Activated CD4-positive, alpha-beta T cell treated with anti-CD3 and anti-CD28 coated beads, Interleukin-2, amount 10 ng/mL, durations not matched to agents 7 days and 5 days (primary cell): ENCODE data around the gene ZMYND8. TPM values are rescaled to one million over a fixed set of nuclear protein-coding genes. Genes with fewer than 3 reads are reported as not detected.
"Not testable (repeated sequence)": the region's sequence is repeated elsewhere in the genome, so short reads cannot be mapped to it uniquely, and the experiment has no call there.

Experiments
- CTCF ChIA-PET: fragments of 350-600 bp; sonication (Branson Sonifier 250); formaldehyde crosslinking; loops from one replicate; lab custom pipeline; 2021; ENCODE audit warnings: antibody characterized with exemption; lab: Charles Lee
- POLR2A ChIA-PET: fragments of 350-600 bp; sonication (Branson Sonifier 250); formaldehyde crosslinking; loops from one replicate; lab custom pipeline; 2021; ENCODE audit warnings: antibody characterized with exemption; lab: Charles Lee
- DNase-seq: peaks from one replicate; pipeline ENCODE4 v3.0.0-alpha.2; 2020
- H3K27ac Mint-ChIP-seq: one replicate; pipeline ENCODE4 v1.8.0; 2021; ENCODE audit warnings: mild to moderate bottlenecking, moderate library complexity, mixed read lengths
- H3K27me3 Mint-ChIP-seq: one replicate; pipeline ENCODE4 v1.8.0; 2021; ENCODE audit warnings: mixed read lengths
- H3K36me3 Mint-ChIP-seq: one replicate; pipeline ENCODE4 v1.8.0; 2021; ENCODE audit warnings: low read depth, mixed read lengths
- H3K4me1 Mint-ChIP-seq: one replicate; pipeline ENCODE4 v1.8.0; 2021; ENCODE audit warnings: mixed read lengths
- H3K4me3 Mint-ChIP-seq: one replicate; pipeline ENCODE4 v1.8.0; 2021; ENCODE audit warnings: mild to moderate bottlenecking, moderate library complexity, mixed read lengths
- H3K9me3 Mint-ChIP-seq: one replicate; pipeline ENCODE4 v1.8.0; 2021; ENCODE audit warnings: mixed read lengths
- total RNA-seq, 2 experiments: library from RNA; stranded (reverse); gene quantifications; one replicate each; pipeline ENCODE4 v1.2.3, GENCODE V29; 2021

The ZMYND8 gene
- total RNA-seq, 2 experiments from 2014 or later, result 44.6 to 55.6 TPM

DNA sequence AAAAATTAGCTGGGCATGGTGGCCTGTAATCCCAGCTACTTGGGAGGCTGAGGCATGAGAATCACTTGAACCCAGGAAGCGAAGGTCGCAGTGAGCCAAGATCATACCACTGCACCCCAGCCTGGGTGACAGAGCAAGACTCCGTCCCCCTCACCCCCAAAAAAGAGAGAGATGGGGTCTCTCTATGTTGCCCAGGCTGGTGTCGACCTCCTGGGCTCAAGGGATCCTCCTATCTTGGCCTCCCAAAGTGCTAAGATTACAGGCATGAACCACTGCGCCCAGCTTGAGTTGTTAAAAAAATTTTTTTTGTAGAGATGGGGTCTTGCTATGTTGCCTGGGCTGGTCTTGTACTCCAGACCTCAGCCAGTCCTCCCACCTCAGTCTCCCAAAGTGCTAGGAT lies 29.5 kb upstream of the ZMYND8 start:
- DNase-seq, POLR2A ChIA-PET, H3K27me3 Mint-ChIP-seq, H3K36me3 Mint-ChIP-seq, H3K4me3 Mint-ChIP-seq, H3K9me3 Mint-ChIP-seq, H3K27ac Mint-ChIP-seq: not testable (repeated sequence)
- peaks cover 15% of the 10 kb centered on the region for H3K4me1 Mint-ChIP-seq
- CTCF ChIA-PET, result interaction anchor here (1.0 to 9.0 kb wide), 2 partner anchors 111 to 189 kb away, joined by 6 to 187 read pairs; no protein-coding TSS in a partner anchor

DNA sequence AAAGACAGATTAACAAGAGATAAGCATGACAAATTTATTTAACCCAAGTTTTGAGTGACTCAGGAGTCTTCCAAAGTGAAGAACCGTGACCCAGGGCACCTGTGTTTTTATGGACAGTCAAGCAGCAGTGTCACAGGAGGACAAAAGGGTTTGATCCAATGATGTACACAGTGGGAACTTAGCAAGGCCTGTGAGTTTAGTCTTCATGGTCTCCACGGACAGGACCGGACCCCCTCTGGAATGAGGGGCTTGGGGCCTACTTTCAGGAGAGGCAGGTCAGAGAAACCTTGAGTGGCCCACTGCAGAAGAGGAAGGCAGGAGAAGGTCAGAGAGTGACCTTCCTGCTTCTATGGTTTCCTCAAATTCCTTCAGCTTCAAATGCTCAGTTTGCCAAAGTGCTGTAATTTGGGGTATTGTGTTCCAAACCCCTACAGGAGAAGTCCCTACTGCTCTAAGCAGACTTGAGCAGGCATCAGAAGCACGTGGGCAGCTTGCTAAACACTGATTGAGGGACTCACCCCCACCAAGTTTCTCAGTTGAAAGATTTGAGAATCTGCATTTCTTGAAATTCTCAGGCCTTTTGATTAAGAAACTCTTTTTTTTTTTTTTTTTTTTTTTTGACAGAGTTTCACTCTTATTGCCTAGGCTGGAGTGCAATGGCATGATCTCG lies 26.4 kb upstream of the ZMYND8 start:
- no peak overlapping the region for H3K27ac Mint-ChIP-seq
- CTCF ChIA-PET, result interaction anchor here (0.6 to 9.0 kb wide), 22 partner anchors 11 to 227 kb away, joined by 3 to 187 read pairs (median 8); partner anchors contain the start of gene ZMYND8
- H3K27me3 Mint-ChIP-seq, result peaks cover 2% of the 10 kb centered on the region
- DNase-seq, result no peak
- POLR2A ChIA-PET, result no interaction called here
- no peaks in the 10 kb centered on the region for H3K36me3 Mint-ChIP-seq
- H3K4me1 Mint-ChIP-seq, result peaks cover 28% of the 10 kb centered on the region
- no peak overlapping the region for H3K4me3 Mint-ChIP-seq
- no peaks in the 10 kb centered on the region for H3K9me3 Mint-ChIP-seq

DNA sequence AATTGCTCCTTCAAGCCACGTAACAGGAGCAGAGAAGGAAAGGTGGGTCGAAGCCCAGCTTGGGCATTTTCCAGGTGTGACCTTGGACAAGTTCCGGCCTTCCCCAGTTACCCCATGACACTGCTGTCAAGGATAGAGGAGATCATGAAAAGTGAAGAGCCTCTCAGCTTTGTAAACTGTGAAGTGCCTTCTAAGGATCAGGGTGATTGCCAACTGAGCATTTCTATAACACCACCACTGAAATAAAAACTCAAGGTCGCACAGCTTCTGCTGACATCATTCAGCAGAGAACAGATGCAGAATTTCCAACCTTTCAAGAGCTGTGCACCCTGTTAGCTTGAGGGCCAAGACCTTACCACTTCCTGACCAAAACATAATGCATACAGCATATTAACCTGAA lies 24.0 kb upstream of the ZMYND8 start:
- ChIA-PET POLR2A (interaction anchor here (0.6 kb wide), 1 partner anchor 25 kb away, joined by 3 read pairs; no protein-coding TSS in a partner anchor), CTCF (interaction anchor here (1.4 to 9.0 kb wide), 9 partner anchors 9 to 240 kb away, joined by 3 to 187 read pairs (median 6); partner anchors contain the start of gene ZMYND8)
- peak overlapping the region; percentile 38 for H3K27ac Mint-ChIP-seq
- peak; percentile 48 for DNase-seq
- H3K4me1 Mint-ChIP-seq, result peaks cover 28% of the 10 kb centered on the region
- H3K9me3 Mint-ChIP-seq, result no peaks in the 10 kb centered on the region
- peaks cover 2% of the 10 kb centered on the region for H3K27me3 Mint-ChIP-seq
- no peaks in the 10 kb centered on the region for H3K36me3 Mint-ChIP-seq
- no peak overlapping the region for H3K4me3 Mint-ChIP-seq

DNA sequence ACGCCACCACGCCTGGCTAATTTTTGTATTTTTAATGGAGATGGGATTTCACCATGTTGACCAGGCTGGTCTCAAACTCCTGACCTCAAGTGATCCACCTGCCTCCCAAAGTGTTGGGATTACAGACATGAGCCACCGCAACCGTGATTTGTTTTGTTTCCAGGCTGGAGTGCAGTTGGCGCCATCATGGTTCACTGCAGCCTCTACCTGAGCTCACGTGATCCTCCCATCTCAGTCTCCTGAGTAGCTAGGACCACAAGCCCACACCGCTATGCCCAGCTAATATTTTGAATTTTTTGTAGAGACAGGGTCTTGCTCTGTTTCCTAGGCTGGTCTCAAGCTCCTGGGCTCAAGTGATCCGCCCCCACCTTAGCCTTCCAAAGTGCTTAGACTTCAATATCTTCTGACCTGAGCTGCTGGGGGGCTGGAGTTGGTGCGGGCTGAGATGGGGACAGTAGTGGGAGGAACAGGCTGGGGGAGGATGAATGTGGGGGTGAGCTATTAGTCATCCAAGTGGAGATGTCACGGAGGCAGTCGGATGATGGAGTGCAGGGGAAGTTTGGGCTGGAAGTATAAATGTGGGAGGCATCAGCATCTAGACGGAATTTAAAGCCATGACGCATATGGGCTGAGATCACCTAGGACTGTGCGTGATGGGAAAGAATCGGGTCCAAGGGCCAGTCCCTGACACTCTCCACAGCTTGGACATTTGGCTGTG lies 23.1 kb upstream of the ZMYND8 start:
- Mint-ChIP-seq H3K27ac (no peak overlapping the region), H3K9me3 (no peaks in the 10 kb centered on the region), H3K36me3 (no peaks in the 10 kb centered on the region), H3K4me3 (no peak overlapping the region), H3K27me3 (peaks cover 2% of the 10 kb centered on the region), H3K4me1 (peaks cover 27% of the 10 kb centered on the region)
- DNase-seq, result no peak
- ChIA-PET CTCF (interaction anchor here (0.7 to 9.0 kb wide), 6 partner anchors 13 to 174 kb away, joined by 3 to 187 read pairs (median 4); partner anchors contain the start of gene ZMYND8), POLR2A (no interaction called here)

DNA sequence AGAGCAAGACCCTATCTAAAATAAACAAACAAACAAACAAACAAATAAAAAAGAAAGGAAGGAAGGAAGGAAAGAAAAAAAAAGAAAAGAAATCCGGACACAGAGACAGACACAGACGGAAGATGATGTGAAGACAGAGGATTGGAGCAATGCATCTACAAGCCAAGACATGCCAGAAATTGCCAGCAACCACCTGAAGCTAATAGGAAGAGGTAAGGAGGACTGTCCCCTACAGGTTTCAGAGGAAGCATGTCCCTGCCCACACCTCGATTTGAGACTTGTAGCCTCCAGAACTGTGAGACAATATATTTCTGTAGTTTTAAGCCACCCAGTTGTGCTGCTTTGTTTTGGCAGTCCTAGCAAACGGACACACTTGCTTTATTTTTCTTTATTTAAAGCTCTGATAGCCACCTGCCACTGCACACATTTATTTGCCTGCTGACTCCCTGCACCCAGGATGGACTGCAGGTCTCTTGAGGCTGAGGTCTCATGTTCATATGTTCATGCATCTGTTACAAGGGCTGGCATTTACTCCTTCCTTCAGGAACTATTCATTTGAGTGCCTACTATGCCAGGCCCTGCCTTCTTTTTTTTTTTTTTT lies 20.7 kb upstream of the ZMYND8 start:
- Mint-ChIP-seq H3K27ac (no peak overlapping the region), H3K4me1 (peaks cover 15% of the 10 kb centered on the region), H3K36me3 (no peaks in the 10 kb centered on the region), H3K27me3 (peaks cover 2% of the 10 kb centered on the region), H3K4me3 (no peak overlapping the region), H3K9me3 (no peaks in the 10 kb centered on the region)
- ChIA-PET POLR2A (no interaction called here), CTCF (interaction anchor here (1.0 kb wide), 1 partner anchor 104 kb away, joined by 4 read pairs; no protein-coding TSS in a partner anchor)
- DNase-seq, result no peak

DNA sequence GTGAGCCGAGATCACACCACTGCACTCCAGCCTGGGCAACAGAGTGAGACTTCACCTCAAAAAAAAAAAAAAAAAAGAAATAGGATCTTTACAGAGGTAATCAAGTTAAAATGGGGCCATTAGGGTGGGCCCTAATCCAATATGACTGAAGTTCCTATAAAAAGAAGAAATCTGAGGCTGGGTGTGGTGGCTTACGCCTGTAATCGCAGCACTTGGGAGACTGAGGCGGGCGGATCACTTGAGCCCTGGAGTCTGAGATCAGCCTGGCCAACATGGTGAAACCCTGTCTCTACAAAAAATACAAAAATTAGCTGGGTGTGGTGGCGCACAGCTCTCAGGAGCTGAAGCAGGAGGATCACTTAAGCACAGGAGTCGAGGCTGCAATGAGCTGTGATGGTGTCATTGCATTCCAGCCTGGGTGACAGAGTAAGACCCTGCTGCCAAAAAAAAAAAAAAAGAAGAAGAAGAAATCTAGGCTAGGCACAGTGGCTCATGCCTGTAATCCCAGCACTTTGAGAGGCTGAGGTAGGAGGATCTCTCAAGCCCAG lies 19.7 kb upstream of the ZMYND8 start:
- H3K27ac Mint-ChIP-seq, POLR2A ChIA-PET, H3K9me3 Mint-ChIP-seq, H3K4me3 Mint-ChIP-seq, H3K27me3 Mint-ChIP-seq, H3K36me3 Mint-ChIP-seq, CTCF ChIA-PET, DNase-seq: not testable (repeated sequence)
- H3K4me1 Mint-ChIP-seq, result peaks cover 15% of the 10 kb centered on the region

DNA sequence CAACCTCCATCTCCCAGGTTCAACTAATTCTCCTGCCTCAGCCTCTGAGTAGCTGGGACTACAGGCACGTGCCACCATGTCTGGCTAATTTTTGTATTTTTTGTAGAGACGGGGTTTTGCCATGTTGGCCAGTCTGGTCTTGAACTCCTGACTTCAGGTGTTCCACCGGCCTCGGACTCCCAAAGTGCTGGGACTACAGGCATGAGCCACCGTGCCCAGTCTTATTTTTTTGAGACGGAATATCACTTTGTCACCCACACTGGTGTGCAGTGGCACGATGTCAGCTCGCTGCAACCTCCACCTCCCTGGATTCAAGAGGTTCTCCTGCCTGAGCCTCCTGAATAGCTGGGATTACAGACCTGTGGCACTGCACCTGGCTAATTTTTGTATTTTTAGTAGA lies 17.6 kb upstream of the ZMYND8 start:
- H3K27ac Mint-ChIP-seq, DNase-seq, H3K27me3 Mint-ChIP-seq, POLR2A ChIA-PET, H3K36me3 Mint-ChIP-seq, H3K9me3 Mint-ChIP-seq, H3K4me3 Mint-ChIP-seq, H3K4me1 Mint-ChIP-seq: not testable (repeated sequence)
- CTCF ChIA-PET, result interaction anchor here (2.2 kb wide), 1 partner anchor 10 kb away, joined by 13 read pairs; no protein-coding TSS in a partner anchor

DNA sequence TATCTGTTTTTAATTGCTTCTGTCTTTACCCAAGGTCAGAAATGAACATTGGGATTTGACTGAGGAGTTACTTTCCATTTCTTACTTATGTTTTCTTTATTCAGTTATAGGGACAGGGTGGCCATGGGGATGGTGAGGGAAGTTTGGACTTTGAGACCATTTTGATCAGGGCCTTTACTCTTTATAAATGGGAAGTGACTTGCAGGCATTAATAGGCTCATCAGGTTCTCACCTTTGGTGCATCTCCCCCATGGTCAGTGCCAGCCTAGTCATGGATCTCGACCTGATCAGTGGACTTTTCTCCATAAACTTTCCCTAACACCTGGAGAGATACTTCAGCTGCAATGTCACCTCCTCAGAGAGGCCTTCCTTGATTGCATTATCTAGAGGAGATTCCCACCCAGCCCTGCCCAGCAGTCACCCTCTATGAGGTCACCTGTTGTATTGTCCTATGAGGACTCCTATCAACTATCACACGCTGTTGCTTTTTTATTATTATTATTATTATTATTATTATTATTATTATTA lies 16.8 kb upstream of the ZMYND8 start:
- ChIA-PET POLR2A (no interaction called here), CTCF (interaction anchor here (1.0 to 2.3 kb wide), 3 partner anchors 11 to 20 kb away, joined by 3 to 13 read pairs (median 6); partner anchors contain the start of gene ZMYND8)
- no peak for DNase-seq
- Mint-ChIP-seq H3K4me1 (no peaks in the 10 kb centered on the region), H3K27ac (no peak overlapping the region), H3K27me3 (no peaks in the 10 kb centered on the region), H3K9me3 (no peaks in the 10 kb centered on the region), H3K36me3 (no peaks in the 10 kb centered on the region), H3K4me3 (no peak overlapping the region)

DNA sequence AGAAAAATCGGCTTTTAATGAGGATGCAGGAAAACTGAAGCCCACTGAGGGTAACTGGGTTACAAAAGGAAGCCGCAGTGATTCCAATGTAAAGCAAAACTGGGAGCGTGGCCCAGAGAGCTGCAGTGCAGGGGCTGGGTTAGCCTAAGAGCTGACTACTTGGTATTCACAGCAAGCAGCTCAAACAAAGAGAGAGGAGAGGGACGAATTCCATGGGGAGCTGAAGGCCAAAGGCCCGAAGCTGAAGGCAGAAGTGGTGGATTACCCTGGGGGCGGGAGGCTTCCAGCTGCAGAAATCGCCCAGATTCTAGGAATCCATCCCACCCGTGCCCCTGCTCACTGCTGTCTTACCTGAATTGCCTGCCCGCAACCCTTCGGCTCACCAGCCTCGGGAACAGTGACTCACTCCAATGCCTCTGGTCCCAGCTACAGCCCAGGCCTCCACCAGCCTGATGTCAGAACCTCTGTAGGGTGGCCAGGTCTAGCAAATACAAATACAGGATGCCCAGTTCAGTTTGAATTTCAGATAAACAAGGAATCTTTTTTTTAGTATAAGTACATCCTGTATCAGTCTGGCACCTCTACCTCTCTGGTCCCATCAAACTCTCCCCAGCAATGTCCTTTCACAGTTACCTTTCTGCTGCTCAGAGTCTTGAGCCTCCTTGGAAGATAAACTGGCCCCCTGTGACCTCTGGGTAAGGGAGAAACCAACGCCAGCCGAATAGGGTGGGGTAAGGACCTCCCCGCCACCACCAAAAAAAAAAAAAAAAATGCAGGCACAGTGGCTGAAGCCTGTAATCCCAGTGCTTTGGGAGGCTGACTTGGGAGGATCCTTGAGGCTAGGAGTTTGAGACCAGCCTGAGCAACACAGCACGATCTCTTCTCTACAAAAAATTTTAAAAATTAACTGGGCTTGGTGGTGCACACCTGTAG lies 14.6 kb upstream of the ZMYND8 start:
- CTCF ChIA-PET, result interaction anchor here (0.8 to 2.2 kb wide), 3 partner anchors 10 to 81 kb away, joined by 3 to 11 read pairs (median 4); no protein-coding TSS in a partner anchor
- DNase-seq, result no peak
- POLR2A ChIA-PET, result interaction anchor here (0.6 kb wide), 1 partner anchor 99 kb away, joined by 6 read pairs; no protein-coding TSS in a partner anchor
- Mint-ChIP-seq H3K4me3 (no peak overlapping the region), H3K27me3 (no peaks in the 10 kb centered on the region), H3K36me3 (no peaks in the 10 kb centered on the region), H3K9me3 (no peaks in the 10 kb centered on the region), H3K4me1 (peaks cover 2% of the 10 kb centered on the region), H3K27ac (no peak overlapping the region)

DNA sequence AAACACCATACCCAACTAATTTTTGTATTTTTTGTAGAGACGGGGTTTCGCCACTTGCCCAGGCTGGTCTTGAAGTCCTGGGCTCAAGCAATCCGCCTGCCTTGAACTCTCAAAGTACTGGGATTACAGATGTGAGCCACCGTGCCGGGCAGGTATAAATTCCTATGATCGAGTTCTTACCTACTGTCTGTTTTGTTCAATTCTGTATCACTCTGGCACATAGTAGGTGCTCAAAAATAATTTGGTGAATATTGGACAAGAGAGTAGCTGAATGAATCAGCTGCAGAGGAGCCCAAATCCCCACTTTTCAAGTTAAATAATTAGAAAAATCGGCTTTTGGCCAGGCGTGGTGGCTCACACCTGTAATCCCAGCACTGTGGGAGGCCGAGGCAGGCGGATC lies 13.7 kb upstream of the ZMYND8 start:
- ChIA-PET CTCF (interaction anchor here (2.2 kb wide), 1 partner anchor 14 kb away, joined by 11 read pairs; no protein-coding TSS in a partner anchor), POLR2A (interaction anchor here (0.6 kb wide), 1 partner anchor 98 kb away, joined by 6 read pairs; no protein-coding TSS in a partner anchor)
- Mint-ChIP-seq H3K27ac (no peak overlapping the region), H3K4me1 (peaks cover 4% of the 10 kb centered on the region), H3K4me3 (no peak overlapping the region), H3K36me3 (no peaks in the 10 kb centered on the region), H3K27me3 (no peaks in the 10 kb centered on the region), H3K9me3 (no peaks in the 10 kb centered on the region)
- DNase-seq, result no peak

DNA sequence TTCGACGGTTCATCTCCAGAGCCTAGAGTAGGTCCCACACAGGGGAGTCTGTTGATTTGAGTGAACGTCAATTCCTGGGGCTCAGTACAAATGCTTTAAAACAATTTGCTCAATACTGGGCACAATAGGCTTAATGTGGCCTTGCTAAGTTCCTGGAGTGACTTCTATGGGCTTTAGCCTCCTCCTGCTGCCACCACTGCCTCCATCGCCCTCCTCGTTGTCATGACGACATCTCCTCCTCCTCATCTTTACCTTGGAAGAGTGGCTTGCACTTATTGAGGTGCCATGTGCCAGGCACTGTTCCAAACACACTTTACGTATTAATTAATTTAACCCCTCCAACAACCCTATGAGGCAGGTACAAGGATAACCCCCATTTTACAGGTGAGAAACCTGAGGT lies 11.8 kb upstream of the ZMYND8 start:
- CTCF ChIA-PET, result interaction anchor here (1.2 to 1.3 kb wide), 2 partner anchors 12 to 16 kb away, joined by 3 to 6 read pairs; partner anchors contain the start of gene ZMYND8
- no peaks in the 10 kb centered on the region for H3K27me3 Mint-ChIP-seq
- no peak for DNase-seq
- POLR2A ChIA-PET, result no interaction called here
- H3K4me3 Mint-ChIP-seq, result no peak overlapping the region
- H3K27ac Mint-ChIP-seq, result no peak overlapping the region
- no peaks in the 10 kb centered on the region for H3K9me3 Mint-ChIP-seq
- peaks cover 9% of the 10 kb centered on the region for H3K4me1 Mint-ChIP-seq
- no peaks in the 10 kb centered on the region for H3K36me3 Mint-ChIP-seq
